PFSK-1 (cell line): ENCODE measurements around the gene TAOK3.

Source experiments
- POLR2AphosphoS5 ChIP-seq: IDR thresholded peaks from 2 replicates; pipeline ENCODE4 v1.6.1; 2012; ENCODE audit warnings: low read depth, mild to moderate bottlenecking, control low read depth, low read length, moderate library complexity
- TF ChIP-seq, protein P1 (sequence below), 2 experiments: IDR thresholded peaks; 2 replicates each; pipeline versions ENCODE4 v1.6.1 to v1.8.0; 2011 to 2012; ENCODE audit warnings: low read depth in 2 of 2, low read length in 2 of 2, control low read depth in 1 of 2, inconsistent platforms in 1 of 2, mild to moderate bottlenecking in 1 of 2, moderate library complexity in 1 of 2; ENCODE audit not compliant: insufficient read depth in 1 of 2

DNA sequence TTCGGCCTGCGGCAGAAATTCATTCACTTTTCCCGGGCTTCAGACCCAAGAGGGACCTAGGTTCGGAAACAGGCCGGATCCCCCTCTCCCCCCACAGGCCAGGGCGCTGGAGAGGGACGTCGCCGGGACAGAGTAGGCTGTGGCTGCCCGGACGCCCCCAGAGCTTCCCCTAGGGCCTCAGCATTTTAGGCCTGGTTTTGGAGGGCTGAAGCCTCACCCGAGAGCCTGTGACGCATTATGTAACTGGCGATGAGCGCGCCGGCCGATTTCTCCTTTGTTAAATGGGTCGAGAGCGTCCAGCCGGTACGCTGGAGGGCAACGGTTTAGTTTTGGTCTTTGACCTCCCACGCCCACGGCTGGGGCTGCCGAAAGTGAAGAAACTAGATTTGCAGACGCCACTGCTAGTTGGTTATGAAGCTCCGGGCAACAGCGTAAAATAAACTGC is 236.1 kb downstream of the TAOK3 start:
- no peak for TF ChIP-seq POLR2AphosphoS5
- TF ChIP-seq, protein P1, sequence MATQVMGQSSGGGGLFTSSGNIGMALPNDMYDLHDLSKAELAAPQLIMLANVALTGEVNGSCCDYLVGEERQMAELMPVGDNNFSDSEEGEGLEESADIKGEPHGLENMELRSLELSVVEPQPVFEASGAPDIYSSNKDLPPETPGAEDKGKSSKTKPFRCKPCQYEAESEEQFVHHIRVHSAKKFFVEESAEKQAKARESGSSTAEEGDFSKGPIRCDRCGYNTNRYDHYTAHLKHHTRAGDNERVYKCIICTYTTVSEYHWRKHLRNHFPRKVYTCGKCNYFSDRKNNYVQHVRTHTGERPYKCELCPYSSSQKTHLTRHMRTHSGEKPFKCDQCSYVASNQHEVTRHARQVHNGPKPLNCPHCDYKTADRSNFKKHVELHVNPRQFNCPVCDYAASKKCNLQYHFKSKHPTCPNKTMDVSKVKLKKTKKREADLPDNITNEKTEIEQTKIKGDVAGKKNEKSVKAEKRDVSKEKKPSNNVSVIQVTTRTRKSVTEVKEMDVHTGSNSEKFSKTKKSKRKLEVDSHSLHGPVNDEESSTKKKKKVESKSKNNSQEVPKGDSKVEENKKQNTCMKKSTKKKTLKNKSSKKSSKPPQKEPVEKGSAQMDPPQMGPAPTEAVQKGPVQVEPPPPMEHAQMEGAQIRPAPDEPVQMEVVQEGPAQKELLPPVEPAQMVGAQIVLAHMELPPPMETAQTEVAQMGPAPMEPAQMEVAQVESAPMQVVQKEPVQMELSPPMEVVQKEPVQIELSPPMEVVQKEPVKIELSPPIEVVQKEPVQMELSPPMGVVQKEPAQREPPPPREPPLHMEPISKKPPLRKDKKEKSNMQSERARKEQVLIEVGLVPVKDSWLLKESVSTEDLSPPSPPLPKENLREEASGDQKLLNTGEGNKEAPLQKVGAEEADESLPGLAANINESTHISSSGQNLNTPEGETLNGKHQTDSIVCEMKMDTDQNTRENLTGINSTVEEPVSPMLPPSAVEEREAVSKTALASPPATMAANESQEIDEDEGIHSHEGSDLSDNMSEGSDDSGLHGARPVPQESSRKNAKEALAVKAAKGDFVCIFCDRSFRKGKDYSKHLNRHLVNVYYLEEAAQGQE (IDR thresholded peaks at IDR 0.05; ENCODE audit: insufficient read depth in 1 of 2, low read depth in 2 of 2, low read length in 2 of 2): no peak
